ENCODE measurements around the gene BABAM2.
A peak's percentile ranks its signal among the peaks of the same experiment; 100 is the strongest.
"Not testable (repeated sequence)": the region's sequence is repeated elsewhere in the genome, so short reads cannot be mapped to it uniquely, and the experiment has no call there.

BABAM2 gene

DNA sequence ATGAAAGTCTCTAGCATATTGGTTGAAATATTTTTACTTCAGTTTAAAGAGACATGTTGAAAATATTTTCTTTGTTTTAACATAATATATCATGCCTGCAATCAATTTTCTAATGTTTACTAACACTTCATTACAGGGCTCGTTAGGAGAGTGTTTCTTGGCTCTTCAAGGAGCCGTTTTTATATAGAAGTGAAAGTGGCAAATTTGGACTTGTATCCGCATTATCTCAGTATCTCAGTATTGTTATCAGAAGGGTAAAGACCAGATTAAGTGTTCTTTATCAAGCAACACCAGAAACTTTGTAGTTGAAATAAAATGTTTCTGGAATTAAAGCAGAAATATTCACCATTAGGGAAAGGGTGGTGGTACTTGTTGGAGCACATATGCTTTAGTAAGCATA, 97.8 kb downstream of the BABAM2 start:
- no peak for DNase-seq

DNA sequence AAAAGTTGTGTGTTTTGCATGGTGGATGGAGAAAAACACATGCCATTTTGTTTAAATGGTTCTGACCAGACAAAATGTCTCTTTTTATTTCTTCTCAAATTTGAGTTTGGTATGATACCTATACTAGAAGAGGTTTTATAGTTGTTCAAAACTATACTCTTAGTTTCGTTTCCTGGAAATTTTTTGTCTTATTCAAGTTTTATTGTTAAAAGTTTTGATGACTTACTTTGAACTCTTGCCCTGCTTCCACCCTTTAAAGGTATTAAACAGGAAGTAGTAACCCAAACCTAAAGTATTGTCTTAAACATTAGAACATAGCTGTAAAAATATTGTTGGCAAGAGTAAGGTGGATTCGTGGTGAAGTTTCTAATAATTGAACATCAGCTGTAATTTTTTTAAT, 98.2 kb downstream of the BABAM2 start:
- DNase-seq = no peak

DNA sequence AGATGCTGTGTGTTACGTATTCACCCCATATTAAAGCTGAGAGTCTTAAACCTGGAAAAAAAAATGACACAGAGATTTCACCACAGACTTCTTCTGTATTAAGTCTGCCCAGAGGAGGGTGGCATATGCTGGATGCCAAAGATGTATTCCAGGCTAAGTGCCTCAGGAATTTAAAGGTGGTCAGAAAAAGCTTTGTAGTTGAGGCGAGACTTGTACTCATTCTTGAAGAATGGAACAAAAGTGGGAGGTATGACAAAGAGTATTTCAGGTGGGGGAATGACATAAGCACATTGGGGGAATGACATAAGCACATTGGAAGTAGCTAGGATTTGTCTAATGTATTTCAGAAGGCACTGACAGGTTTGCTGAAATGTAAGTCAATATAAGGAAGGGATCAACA, 98.6 kb downstream of the BABAM2 start:
- no peak for DNase-seq

DNA sequence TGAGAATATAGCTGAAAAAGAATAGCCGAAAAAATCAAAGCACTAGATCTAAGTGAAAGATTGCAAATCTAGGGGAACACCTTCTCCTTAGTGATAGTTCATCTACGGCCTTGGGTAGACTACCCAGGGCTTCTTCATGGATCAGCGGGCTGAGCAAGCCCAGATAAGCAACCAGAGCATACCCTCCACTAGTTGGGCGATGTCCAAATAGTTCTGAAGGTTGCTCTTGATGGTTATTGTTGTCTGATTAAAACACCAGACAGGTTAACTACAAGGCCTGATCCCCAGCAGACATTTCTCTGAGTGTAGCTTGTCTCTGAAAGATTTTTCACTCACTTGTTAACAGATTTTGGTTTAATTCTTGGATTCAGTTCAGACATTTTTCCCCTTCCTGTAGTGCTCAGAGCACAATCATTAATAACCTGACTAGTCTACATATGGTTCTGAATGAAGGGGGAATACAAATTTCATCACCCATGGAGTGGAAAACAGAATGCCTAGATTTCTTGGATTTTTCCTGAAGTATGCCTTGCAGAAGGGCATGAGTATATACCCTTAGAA, 99.6 kb downstream of the BABAM2 start:
- DNase-seq = no peak

DNA sequence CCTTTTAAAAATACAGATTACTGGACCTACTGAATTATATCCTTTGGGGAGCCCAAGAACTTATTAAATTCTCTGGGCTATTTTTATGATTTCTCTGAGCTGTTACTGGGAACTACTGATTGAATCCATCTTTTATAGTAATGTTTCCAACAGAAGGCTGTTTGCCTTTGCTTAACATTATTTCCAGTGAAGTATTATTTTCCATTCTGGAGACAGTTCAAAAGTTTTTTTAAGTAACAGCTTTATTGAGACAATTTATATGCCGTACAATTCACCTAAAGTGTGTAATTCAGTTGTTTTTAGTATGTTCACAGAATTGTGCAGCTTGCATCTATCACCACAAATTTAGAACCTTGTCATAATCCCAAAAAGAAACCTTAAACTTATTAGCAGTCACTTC, 100.6 kb downstream of the BABAM2 start:
- DNase-seq = no peak

DNA sequence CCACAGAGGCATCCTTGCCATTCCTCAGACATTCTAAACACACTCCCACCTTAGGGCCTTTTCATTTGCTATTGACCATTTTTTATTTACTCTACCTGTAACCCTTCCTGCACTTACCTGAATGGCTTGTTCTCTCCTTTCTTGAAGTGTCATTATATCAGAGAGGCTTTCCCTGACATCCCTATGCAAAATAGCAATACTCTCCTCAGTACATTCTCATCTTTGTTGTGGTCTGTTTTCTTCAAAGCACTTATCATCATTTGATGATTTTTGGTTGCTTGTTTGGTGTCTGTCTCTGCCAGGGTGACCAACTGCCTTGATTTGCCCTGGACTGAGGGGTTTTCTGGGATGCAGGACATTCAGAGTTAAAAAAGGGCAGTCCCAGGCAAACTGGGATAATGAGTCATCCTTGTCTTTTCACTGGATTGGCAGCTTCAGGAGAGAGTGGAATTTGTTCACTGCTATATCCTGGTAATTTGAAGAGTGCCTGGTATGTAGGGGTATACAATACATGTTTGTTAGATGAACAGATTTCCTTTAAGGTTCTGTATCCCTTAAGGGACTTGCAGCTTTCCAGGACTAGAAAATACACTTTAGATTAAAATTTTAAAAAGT, 102.4 kb downstream of the BABAM2 start:
- peak; percentile 83 for DNase-seq

DNA sequence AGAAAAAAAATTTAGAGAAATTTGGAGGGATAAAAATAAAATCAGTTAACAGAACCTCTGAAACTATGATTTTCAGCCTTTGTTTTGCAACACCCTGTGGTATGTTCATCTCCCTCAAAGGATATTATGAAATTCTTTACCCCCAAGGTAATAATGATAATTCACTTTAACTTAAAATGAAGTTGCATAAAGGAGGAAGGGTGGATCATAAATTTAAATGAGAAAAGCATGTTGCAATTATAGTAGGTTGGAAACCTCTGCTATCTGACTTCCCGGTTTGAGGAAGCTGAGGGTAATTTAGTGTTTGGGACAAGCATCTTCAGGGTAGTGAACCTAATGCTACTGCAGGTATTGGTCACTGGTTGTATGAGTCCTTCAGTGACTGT, 102.9 kb downstream of the BABAM2 start:
- DNase-seq = no peak

DNA sequence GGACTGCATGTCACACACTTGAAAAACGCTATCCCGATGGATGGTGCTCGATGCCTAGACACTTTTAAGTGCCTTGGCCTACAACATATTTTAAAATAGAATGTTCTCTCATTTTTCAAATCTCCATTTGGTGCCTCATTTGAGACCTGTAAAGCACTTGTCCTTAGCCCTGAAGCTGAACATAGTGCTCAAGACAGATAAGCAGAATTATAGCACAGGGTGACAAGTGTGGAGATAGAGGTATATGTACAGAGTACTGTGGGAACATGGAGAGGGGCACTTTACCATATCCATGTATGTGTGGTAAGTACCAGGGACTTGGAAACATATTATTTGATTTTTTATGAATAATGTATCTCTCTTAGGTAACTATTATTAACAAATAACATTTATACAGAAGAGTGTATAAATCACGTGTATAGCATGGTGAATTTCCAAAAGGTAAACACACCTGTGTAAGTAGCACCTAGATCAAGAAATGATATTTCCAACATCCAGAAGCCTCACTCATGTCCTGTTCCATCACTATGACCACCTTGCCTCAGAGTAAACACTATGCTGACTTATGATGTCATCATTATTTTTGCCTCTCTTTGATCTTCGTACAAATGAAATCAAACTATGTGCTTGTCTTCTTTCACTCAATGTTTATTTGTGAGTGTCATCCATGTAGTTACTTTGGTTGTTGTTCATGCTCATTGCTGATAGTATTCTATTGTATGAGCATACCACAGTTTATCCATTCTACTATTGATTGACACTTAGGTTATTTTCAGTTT, 103.6 kb downstream of the BABAM2 start:
- DNase-seq = no peak

DNA sequence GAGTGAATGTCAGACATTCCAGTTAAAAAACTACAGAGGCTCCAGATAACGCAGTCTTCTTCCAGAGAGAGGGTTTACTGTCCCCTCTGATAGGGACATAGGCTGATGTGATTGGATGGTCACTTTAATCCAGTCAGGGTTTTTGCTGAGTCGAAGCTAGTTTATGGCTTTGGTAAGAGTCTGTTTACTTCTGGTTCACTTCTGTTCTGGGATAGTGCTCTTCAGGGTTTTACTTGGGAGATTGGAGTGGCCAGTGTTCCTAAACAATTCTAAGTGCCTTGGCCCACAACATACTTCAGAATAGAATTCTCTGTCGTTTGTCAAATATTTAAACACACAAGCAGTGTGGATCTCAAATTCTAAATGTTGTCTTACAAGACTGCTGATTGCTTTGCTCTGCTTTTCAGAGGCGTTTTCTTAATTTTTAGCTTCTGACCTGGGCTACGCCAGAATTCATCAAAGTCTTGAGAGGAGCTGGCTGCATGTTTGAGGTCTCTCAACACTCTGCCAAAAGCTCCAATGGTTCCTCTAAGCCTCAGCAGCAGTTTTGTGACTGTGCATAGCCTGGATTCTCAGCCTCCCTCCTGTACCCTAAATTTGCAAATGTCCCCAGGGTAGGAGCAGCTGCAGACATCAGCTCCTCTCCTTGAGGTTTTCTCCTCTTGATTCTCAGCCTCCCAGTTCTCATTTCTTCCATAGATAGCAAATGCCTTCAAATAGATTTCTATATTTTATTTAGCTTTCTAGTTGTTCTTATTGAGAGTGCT, 105.8 kb downstream of the BABAM2 start:
- DNase-seq = no peak

DNA sequence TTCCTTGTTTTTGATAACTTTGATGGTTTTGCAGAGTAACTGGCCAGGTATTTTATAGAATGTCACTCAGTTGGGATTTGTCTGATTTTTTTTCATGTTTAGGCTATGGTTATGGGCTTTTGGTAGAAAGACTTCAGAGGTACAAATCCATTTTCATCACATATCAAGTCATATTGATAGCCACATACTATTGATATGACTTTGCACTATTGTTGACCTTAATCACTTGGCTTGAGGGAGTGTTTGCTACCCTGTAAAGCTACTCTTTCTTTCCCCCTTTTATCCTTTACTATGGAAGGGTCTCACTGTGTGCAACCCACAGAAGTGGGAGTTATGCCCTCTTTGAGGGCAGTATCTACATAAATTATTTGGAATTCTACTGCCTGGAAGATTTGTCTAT, 109.8 kb downstream of the BABAM2 start:
- no peak for DNase-seq

DNA sequence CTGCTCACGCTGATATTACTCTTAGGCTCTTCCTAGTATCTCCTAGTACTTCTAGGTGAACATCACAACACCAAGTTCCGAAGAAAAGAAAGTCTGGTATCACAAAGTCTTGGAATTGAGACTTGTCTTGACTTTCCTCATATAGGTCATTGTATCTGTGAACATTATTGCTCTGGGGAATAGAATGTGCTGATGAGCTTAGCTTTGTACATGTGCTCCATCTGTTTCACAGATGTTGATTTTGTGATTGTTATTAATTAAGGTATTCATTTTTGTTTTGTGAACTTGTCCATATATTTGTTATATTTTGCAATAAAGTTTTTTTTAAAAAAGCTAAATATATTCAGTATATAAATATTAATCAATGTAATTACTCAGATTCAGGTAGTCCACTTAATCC, 111.7 kb downstream of the BABAM2 start:
- DNase-seq = no peak

DNA sequence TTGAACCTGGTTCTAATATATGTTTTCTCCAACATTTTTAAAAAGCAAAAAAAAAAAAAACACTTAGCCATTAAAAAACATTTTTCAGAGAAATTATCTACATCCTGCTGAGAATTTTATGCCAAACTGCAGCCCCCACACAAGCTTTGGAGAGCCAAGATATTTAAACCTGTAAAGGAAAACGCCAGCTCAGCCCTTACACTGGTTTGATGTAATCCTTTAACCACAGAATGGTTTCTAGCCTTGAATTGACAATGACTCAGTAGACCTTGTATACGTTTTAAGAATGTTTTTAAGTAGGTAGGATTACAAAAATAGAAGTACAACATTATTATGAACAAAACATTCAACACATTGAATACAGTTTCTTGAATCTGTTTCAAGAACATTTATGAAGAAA, 113.6 kb downstream of the BABAM2 start:
- peak; percentile 68 for DNase-seq

DNA sequence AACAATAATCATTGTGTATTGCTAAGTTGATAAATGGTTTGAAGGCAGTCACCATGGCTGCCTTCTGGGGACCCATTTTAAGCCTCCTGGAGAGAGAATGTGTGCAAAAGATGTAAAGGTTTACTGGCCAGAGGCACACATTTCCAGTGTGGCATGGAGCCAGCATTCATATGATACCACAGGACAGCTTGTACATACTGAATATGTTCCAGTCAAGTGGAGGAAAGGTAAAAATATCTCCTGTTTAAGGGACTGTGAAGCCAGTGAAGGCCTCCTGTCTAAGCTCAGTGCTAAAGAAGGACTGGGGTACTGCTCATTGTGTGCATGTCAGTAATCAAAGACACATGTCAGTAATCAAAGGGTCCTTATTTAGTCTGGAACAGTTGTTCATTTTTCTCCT, 119.2 kb downstream of the BABAM2 start:
- no peak for DNase-seq

DNA sequence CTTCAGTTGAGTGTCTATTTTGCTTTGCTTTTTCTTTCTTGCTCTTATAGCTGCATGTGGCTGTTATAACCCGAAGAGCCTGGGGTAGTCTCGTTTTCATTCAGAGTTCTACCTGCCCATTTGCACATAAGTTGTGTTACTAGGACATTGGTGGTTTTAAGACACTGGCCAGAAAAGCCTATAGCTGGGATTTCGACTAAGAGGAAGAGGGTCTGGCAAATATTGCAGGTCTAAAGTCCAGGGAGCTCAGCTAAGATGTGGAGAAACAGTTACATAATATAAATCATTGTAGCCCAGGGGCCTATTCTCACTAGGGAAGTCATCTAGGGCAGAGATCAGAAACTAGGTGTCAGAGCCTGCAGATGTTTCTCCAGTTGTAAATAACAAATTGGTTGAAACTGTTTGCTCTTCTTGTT, 120.8 kb downstream of the BABAM2 start:
- no peak for DNase-seq

DNA sequence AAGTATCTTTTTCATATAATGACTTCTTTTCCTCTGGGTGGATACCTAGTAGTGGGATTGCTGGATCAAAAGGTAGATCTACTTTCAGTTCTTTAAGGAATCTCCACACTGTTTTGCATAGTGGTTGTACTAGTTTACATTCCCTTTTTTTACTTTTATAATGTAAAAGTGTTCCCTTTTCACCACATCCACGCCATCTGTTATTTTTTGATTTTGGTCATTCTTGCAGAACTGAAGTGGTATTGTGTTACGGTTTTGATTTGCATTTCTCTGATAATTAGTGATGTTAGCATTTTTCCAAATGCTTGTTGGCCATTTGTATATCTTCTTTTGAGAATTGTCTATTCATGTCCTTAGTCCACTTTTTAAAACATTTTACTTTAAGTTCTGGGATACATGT, 127.9 kb downstream of the BABAM2 start:
- not testable (repeated sequence) for DNase-seq

DNA sequence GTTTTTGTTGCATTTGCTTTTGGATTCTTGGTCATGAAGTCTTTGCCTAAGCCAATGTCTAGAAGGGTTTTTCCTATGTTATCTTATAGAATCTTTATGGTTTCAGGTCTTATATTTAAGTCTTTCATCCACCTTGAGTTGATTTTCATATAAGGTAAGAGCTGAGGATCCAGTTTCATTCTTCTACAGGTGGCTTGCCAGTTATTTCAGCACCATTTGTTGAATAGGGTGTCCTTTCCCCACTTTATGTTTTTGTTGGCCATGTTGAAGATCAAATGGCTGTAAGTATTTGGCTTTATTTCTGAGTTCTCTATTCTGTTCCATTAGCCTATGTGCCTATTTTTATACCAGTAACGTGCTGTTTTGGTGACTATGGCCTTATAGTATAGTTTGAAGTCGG, 129.0 kb downstream of the BABAM2 start:
- not testable (repeated sequence) for DNase-seq

DNA sequence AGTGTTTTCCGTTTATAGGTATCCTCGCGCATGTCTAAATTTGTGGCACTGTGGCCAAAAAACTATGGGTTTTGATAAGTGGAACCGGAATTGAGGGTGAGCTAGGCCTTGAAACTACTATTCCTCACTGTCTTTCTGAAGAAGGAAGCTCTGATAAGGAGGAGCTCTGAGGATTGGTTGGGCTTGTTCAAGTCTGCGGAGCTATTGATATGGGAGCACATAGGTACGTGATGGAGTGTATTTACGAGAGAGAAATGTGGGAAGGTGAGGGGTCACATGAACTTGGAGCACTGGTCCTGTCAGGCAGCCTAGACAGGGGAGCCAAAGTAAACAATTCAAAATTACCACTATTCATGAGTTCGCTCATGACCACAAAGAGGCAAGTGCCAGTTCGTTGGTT, 131.4 kb downstream of the BABAM2 start:
- no peak for DNase-seq

DNA sequence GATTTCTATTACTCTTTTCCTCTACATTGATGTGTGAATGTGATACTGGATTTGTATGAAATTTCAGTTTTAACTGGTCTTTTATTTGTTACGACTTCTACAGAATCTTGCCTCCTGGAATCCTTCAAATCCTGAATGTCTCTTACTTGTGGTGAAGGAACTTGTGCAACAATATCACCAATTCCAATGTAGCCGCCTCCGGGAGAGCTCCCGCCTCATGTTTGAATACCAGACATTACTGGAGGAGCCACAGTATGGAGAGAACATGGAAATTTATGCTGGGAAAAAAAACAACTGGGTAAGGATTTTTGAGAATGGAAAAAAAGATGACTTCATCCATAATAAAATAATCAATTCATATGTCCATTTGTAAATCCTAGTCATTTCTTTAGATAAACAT, 134.6 kb downstream of the BABAM2 start:
- DNase-seq = peak; percentile 68

DNA sequence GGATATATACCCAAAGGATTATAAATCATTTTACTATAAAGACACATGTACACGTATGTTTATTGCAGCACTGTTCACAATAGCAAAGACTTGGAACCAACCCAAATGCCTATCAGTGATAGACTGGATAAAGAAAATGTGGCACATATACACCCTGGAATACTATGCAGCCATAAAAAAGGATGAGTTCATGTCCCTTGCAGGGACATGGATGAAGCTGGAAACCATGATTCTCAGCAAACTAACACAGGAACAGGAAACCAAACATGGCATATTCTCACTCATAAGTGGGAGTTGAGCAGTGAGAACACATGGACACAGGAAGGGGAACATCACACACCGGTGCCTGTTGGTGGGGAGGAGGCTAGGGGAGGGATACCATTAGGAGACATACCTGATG, 135.7 kb downstream of the BABAM2 start:
- DNase-seq = not testable (repeated sequence)

DNA sequence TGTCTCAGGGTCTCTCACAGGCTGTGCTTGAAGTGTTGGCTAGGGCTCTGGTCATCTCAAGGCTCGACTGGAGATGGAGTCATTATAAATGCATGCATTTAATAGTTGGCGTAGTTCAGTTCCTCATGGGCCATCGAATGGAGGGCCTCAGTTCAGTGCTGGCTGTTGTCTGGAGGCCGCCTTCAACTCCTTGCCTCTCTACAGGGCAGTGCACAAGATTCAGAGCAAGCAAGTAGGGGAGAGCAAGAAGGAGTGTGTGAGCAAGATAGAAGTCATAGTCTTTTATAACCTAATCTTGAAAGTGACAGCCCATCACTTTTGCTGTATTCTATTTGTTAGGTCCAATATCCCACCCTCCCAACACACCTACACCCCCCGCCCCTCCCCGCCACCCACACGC, 137.5 kb downstream of the BABAM2 start:
- no peak for DNase-seq

DNA sequence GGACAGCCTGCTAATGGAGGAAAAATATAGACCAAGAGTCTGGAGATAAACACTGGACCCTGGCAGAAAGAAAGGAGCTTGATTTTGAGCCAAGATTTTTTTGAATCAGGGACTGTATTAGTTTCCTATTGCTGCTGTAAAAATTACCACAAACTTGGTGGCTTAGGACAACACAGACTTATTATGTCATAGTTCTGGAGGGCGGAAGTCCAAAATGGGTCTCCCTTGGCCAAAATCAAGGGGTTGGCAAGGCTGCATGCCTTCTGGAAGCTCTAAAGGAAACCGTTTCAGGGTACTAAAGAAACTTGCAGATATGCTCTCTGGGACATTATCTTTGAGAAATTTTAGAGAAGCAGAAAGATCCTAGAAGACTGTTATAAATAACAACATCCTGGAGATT, 140.1 kb downstream of the BABAM2 start:
- no peak for DNase-seq

DNA sequence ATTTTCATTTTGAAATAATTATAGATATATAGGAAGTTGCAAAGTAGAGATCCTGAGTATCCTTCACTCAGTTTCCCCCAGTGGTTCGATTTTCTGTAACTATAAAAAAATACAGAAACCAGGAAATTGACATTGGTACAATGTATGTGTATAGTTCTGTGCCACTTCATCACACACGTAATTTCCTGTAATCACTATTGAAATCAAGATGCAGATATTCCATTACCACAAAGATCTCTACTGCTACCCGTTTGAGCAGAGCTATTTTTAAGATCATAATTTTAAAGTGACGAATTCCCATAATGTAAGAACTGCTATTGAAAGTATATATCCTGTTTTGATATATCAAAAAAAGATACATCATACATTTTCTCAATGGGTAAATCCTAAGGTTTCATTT, 142.3 kb downstream of the BABAM2 start:
- DNase-seq = no peak

DNA sequence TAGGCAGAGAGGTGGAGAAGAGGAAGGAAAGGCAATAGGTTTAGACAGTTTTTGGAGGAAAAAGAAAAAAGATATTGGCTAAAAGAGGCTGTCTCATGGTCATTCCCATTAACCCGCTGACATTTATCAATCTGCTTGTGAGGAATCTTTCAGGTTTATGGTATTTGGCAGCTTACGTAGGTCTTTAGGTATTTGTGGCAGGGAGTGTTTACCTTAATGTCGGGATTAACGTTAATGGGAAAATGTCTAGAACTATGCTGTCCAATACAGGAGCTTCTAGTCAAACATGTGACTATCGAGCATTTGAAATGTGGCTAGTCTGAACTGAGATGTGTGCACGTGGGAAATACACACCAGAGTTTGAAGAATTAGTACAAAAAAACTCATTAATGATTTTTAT, 144.2 kb downstream of the BABAM2 start:
- DNase-seq = no peak
